SIG-M5 treated with dmso at 0.1 percent for 504 hours (cell line): Measurements from ENCODE around the gene RBBP6.
"Not testable (repeated sequence)": the region's sequence is repeated elsewhere in the genome, so short reads cannot be mapped to it uniquely, and the experiment has no call there.

Source experiments
- DNase-seq: peaks from one replicate; lab custom pipeline; 2025; ENCODE audit not compliant: unreplicated experiment; lab: John Stamatoyannopoulos, UW

Gene RBBP6

DNA sequence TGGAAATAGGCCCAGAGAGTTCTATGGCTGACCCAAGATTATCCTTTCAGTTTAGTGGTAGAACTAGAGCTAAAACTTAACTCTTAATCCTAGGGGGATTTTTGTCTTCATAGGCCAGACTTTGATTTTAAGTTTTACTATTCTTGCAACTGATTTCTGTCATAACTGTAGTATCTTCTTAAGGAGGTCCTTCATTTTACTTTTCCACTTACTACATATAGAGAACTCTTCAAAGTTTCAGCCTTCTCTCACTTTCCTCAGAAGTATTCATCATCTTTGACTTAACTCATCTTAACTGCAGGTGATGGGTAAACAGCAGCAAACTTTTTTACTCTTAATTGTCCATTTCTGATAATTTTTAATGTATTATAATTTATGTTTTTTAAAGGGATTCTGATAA, 23.4 kb downstream of the RBBP6 start:
- DNase-seq, result no peak

DNA sequence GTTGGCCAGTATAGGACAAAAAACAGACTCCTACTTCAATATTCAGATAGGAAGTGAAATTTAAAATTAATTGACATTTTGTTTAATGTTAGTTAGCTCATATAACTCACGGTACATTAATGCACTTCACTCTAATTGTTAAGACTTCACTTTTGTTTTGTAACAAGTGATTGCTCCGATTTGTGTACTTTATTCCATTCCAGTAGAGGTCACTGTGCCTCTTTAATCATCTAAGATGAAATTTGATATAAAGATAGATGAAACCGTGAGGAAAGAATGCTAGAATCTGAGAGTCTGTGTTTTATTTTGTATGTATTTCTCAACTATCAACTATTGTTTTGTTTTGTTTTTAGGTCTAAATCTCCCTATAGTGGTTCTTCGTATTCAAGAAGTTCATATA, 29.0 kb downstream of the RBBP6 start:
- no peak for DNase-seq

GRCh38 chr16:24571096-24571495, 31.7 kb downstream of the RBBP6 start:
- DNase-seq, result peak; percentile 19

DNA sequence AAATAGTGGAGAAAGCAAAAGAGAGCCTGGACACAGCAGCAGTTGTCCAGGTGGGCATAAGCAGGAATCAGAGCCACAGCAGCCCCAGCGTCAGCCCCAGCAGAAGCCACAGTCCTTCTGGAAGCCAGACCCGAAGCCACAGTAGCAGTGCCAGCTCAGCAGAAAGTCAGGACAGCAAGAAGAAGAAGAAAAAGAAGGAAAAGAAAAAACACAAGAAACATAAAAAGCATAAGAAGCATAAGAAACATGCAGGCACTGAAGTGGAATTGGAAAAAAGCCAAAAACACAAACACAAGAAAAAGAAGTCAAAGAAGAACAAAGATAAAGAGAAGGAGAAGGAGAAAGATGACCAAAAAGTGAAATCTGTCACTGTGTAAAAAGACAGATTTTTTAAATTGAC, 32.7 kb downstream of the RBBP6 start:
- no peak for DNase-seq

GRCh38 chr16:24573141-24573540, 33.8 kb downstream of the RBBP6 start:
- DNase-seq, result no peak

DNA sequence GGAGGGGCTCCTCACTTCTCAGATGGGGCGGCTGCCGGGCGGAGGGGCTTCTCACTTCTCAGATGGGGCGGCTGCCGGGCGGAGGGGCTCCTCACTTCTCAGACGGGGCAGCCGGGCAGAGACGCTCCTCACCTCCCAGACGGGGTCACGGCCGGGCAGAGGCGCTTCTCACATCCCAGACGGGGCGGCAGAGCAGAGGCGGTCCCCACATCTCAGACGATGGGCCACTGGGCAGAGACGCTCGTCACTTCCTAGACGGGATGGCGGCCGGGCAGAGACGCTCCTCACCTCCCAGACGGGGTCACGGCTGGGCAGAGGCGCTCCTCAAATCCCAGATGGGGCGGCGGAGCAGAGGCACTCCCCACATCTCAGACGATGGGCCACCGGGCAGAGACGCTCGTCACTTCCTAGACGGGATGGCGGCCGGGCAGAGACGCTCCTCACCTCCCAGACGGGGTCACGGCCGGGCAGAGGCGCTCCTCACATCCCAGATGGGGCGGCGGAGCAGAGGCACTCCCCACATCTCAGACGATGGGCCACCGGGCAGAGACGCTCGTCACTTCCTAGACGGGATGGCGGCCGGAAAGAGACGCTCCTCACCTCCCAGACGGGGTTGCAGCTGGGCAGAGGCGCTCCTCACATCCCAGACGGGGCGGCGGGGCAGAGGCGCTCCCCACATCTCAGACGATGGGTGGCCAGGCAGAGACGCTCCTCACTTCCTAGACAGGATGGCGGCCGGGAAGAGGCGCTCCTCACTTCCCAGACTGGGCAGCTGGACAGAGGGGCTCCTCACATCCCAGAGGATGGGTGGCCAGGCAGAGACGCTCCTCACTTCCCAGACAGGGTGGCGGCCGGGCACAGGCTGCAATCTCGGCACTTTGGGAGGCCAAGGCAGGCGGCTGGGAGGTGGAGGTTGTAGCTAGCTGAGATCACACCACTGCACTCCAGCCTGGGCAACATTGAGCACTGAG, 35.4 kb downstream of the RBBP6 start:
- DNase-seq, result not testable (repeated sequence)

- DNase-seq, result not testable (repeated sequence)
Measured at GRCh38 chr16:24575791-24576190, 36.4 kb downstream of the RBBP6 start.

- DNase-seq, result no peak
Measured at GRCh38 chr16:24577167-24577566, 37.8 kb downstream of the RBBP6 start.

DNA sequence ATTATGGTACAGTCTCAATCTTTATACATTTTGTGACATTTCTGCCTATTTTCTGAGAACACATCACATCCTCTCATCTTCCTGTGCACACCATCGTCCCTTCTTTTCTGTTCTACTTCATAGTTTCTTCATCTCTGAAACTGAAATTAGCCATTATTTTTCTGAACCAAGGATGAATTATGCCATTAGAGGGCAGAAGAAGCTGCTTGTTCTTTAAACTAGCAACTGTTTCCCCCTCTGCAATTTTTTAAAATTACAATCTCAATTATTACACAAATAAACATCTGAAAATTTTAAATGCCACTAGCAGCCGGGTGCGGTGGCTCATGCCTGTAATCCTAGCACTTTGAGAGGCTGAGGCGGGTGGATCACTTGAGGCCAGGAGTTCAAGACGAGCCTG, 41.3 kb downstream of the RBBP6 start:
- peak; percentile 17 for DNase-seq

DNA sequence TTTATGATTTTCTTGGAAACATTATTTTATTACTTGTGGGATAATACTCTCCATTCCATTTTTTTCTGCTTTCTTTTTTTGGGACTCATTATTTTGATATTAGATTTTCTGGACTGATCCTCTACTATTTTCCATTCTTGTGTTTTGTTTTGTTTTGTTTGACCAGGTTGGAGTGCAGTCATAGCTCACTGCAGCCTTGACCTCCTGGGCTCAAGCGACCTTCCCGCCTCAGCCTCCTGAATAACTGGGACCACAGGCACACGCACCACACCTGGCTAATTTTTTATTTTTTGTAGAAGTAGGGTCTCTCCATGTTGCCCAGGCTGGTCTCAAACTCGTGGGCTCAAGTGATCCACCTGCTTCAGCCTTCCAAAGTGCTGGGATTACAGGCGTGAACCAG, 44.1 kb downstream of the RBBP6 start:
- no peak for DNase-seq

DNA sequence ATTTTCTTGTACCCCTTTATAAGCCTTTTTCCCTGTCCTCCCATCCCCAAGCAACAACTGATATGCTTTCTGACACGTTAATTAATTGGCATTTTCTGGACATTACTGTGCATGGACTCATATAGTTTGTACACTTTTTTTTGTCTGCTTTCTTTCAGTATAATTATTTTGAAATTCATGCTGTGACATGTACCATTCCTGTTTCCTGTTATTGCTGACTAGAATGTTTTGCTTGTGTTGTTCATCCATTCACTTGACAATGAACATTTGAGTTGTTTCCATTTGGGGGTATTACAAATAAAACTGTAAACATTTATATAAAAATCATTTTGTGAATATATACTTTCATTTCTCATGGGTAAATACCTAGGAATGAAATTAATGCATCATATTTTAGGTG, 50.6 kb downstream of the RBBP6 start:
- DNase-seq, result no peak

DNA sequence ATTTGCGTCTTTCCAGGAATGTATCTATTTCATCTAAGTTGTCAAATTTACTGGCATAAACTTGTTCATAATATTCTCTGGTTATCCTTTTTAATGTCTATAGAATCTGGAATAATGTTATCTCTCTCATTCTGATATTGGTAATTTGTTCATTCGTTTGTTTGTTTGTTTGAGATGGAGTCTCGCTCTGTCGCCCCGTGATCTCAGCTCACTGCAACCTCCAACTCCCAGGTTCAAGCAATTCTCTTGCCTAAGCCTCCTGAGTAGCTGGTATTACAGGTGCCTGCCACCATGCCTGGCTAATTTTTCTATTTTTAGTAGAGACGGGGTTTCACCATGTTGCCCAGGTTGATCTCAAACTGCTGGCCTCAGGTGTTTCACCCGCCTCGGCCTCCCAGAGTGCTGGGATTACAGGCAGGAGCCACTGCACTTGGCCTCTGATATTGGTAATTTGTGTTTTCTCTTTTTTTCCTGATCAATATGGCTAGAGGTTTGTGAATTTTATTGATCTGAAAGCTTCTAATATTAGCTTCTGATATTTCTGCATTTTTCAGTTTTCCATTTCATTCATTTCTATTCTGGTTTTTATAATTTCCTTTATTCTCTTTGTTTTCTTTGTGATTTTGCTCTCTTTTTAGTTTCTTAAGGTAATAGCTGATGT, 59.5 kb downstream of the RBBP6 start:
- no peak for DNase-seq

DNA sequence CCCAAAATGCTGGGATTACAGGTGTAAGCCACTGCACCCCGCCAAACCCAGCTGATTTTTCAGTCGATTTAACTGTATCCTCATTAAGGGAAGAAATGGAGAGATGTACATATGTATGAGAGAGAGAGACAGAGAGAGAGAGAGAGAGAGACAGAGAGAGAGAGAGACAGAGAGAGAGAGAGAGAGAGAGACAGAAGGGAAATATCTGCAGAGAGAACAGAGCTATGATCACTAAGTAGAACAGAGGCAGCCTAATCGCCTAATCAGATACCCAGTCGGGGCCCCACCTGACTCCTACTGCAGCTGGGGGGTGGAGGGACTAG, 70.0 kb downstream of the RBBP6 start:
- no peak for DNase-seq

- no peak for DNase-seq
Measured at GRCh38 chr16:24609740-24610415, 70.5 kb downstream of the RBBP6 start.

GRCh38 chr16:24610416-24610755, 71.0 kb downstream of the RBBP6 start:
- DNase-seq, result no peak

GRCh38 chr16:24611310-24611709, 71.9 kb downstream of the RBBP6 start:
- no peak for DNase-seq

GRCh38 chr16:24612656-24613055, 73.3 kb downstream of the RBBP6 start:
- no peak for DNase-seq

- not testable (repeated sequence) for DNase-seq
Measured at GRCh38 chr16:24613267-24613666, 73.9 kb downstream of the RBBP6 start.

DNA sequence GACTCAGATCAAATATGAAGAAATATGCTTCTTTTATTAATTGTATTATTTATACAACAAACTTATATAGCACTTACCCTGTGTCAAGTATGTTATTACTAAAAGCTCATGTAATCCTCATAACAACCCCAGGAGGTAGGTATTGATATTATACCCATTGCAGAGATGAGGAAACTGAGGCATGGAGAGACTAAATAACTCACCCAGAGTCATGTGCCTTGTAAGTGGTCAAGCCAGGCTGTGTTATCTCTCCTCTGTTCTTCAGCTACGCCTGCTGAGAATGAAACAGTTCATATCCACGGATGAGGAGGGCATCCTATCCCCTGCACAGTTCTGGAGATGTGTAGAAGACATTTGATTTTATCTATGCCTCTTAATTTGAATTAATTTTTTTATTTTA, 78.1 kb downstream of the RBBP6 start:
- DNase-seq, result no peak
